Memory B cell (primary cell): Measurements from ENCODE around the gene GAS7.

Experiments used
- ATAC-seq: fragments of 150-1000 bp; cut with Tn5 transposase; 2 replicates; pipeline ENCODE4 v1.10.0; 2021; ENCODE audit warnings: low read depth, mild to moderate bottlenecking, moderate library complexity
- DNase-seq, 2 donors: peaks; one replicate each; pipeline ENCODE4 v3.0.0; 2022; ENCODE audit warnings: low spot score in 2 of 2
- H3K27ac Mint-ChIP-seq: one replicate; pipeline ENCODE4 v1.8.0; 2022; ENCODE audit warnings: mild to moderate bottlenecking, moderate library complexity, mixed read lengths
- H3K27me3 Mint-ChIP-seq: one replicate; pipeline ENCODE4 v1.8.0; 2022; ENCODE audit warnings: mixed read lengths
- H3K36me3 Mint-ChIP-seq: one replicate; pipeline ENCODE4 v1.8.0; 2022; ENCODE audit warnings: mild to moderate bottlenecking, mixed read lengths
- H3K4me1 Mint-ChIP-seq: one replicate; pipeline ENCODE4 v1.8.0; 2022; ENCODE audit warnings: mixed read lengths
- H3K4me3 Mint-ChIP-seq: one replicate; pipeline ENCODE4 v1.8.0; 2022; ENCODE audit warnings: mild to moderate bottlenecking, moderate library complexity, mixed read lengths
- H3K9me3 Mint-ChIP-seq: one replicate; pipeline ENCODE4 v1.8.0; 2022; ENCODE audit warnings: mixed read lengths

The GAS7 gene

DNA sequence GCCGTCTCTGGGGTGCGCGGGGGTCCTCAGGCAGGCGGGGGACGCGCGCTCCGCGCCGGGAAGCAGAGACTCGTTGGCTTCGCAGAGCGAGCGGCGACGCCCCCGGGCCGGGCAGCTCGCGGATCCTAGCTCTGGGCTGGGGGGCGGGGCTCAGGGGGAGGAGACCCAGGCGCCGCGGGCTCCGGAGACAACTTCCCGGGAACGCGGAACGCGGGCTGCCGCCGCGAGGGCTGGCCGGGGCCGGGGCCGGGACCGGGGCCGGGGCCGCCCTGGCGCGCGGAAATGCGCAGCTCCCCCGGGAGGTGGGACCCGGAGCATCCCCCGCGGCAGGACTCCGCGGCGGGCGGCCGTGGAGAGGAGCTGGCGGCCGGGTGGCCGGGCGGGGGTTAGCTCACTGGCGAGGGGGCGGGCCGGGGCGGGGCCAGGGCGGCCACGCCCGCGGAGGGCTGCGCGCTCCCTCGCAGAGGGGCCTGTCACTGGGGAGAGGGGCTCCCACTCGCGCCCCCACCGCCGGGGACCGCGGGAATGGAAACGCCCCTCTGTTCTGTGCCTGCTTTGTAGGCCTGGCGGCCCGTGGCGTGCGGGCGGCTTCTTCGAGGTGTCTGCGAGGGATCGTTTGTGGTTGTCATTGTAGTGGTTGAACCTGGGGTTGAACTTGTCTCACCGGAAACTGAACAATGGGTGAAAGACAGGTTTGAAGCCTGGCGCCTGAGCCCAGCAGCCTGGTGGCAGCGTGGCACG, at the start of gene GAS7:
TSS of gene GAS7 (minus strand) at position 98 of the 741 bp plus-strand sequence.
- Mint-ChIP-seq H3K9me3 (peaks cover under 1% of the 10 kb centered on the region), H3K27me3 (peaks cover 12% of the 10 kb centered on the region), H3K4me3 (peak within 1 kb of the TSS; percentile 60), H3K36me3 (no peaks in the 10 kb centered on the region), H3K4me1 (no peaks in the 10 kb centered on the region), H3K27ac (no peak within 1 kb of the TSS)
- peak; percentile 53 for ATAC-seq
- peak in 1 of 2 donors; percentile 19 for DNase-seq

DNA sequence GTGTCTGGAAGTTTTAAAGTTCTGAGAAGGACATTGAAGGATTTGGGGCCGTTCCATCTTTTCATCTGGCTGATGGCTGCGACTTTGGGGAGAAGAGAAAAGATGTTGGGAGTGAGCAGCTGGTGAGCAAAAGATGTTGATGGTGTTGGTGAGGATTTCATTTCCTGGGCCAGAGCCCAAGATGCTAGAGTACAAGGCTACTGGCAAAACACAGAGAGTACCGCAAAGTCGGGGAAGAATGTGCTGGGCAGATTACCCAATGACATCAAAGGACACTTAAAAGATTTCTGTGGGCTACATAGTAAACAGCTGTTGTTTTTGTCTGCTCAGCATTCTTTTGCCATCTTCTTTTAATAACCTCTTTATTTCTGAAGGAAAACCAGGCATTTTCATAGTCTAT, 49.4 kb upstream of the GAS7 start:
- no peak overlapping the region for H3K4me3 Mint-ChIP-seq
- no peak overlapping the region for H3K27ac Mint-ChIP-seq
- H3K4me1 Mint-ChIP-seq = peaks cover 5% of the 10 kb centered on the region
- H3K27me3 Mint-ChIP-seq = no peaks in the 10 kb centered on the region
- peaks cover 5% of the 10 kb centered on the region for H3K9me3 Mint-ChIP-seq
- H3K36me3 Mint-ChIP-seq = no peaks in the 10 kb centered on the region
- no peak for DNase-seq
- ATAC-seq = no peak

DNA sequence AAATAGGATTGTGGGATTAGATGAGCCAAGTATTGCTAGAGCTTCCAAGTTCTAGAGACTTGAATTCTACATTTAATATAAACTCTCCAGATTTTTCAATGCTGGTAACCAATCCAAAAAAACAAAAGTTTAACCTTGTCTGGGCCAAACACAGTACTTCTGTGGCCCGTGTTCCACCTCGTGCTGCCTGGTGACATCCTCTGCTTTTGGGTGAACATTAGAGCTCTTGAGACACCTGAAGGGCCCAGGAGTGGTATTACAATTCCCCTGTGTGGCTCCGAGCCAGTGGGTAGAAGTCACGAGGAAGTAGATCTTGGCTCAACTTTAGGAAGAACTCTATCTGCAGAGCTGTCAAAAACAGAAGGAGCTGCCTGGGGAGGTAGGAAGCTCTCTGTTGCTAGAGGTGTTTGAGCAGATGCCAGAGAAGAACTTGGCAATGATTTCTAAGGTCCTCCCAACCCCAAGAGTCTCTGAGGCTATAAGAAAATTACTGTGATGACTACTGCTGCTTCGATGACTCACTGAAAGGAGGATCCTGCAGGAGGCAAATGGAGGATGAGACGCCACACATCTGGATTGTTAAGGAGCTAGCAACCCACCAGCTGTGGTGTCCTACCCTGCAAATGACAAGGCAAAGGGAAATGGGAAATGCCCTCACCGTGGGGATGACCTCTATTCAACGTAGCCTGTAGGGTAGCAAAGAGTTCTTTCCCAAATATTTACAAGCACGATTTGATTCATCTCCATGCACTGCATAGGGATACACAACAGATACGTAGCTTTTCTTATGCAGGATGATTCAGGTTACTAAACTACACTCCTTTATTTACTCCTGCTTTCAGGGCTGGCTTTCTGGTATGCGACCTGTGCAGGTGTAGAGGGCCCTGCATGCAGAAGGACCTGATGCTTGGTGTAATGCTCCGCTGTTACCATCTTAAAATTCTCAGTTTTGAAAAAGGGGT, 45.8 kb upstream of the GAS7 start:
- H3K27ac Mint-ChIP-seq = no peak overlapping the region
- DNase-seq (no peak), ATAC-seq (no peak)
- H3K4me3 Mint-ChIP-seq = no peak overlapping the region
- no peaks in the 10 kb centered on the region for H3K36me3 Mint-ChIP-seq
- peaks cover 6% of the 10 kb centered on the region for H3K9me3 Mint-ChIP-seq
- no peaks in the 10 kb centered on the region for H3K4me1 Mint-ChIP-seq
- H3K27me3 Mint-ChIP-seq = no peaks in the 10 kb centered on the region

DNA sequence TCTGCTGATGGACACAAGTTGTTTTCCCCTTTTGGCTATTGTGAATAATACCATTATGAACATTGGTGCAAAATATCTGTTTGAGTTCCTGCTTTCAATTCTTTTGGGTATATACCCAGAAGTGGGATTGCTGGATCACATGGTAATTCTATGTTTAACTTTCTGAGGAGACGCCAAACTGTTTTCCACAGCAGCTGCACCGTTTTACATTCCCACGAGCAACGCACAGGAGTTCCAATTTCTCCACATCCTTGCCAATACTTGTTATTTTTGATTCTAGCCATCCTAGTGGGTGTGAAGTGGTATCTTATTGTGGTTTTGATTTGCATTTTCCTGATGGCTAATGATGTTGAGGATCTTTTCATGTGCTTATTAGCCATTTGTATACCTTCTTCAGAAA, 43.4 kb upstream of the GAS7 start:
- no peak overlapping the region for H3K27ac Mint-ChIP-seq
- H3K27me3 Mint-ChIP-seq = no peaks in the 10 kb centered on the region
- peaks cover 5% of the 10 kb centered on the region for H3K9me3 Mint-ChIP-seq
- H3K4me1 Mint-ChIP-seq = no peaks in the 10 kb centered on the region
- H3K4me3 Mint-ChIP-seq = no peak overlapping the region
- H3K36me3 Mint-ChIP-seq = no peaks in the 10 kb centered on the region
- ATAC-seq (no peak), DNase-seq (no peak)

DNA sequence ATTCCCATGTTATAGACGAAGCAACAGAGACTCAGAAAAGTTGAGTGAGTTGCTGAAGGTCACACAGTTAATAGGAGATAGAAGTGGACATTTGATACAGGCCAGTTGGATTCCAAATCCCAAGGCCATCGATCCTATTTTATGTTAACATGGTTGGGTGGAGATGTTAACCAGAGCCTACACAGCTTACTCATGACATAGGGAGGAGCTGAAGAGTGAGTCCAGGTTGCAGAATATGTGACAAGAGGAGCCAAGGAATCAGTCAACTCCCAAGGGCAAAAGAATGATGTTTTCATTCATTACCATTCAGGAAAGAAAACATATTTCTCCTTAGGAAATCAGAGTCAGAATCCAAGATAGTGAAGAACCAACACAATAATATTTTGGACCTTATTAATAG, 40.3 kb upstream of the GAS7 start:
- DNase-seq (no peak), ATAC-seq (no peak)
- H3K9me3 Mint-ChIP-seq = peaks cover 5% of the 10 kb centered on the region
- no peak overlapping the region for H3K27ac Mint-ChIP-seq
- H3K4me1 Mint-ChIP-seq = no peaks in the 10 kb centered on the region
- no peaks in the 10 kb centered on the region for H3K27me3 Mint-ChIP-seq
- no peaks in the 10 kb centered on the region for H3K36me3 Mint-ChIP-seq
- no peak overlapping the region for H3K4me3 Mint-ChIP-seq

DNA sequence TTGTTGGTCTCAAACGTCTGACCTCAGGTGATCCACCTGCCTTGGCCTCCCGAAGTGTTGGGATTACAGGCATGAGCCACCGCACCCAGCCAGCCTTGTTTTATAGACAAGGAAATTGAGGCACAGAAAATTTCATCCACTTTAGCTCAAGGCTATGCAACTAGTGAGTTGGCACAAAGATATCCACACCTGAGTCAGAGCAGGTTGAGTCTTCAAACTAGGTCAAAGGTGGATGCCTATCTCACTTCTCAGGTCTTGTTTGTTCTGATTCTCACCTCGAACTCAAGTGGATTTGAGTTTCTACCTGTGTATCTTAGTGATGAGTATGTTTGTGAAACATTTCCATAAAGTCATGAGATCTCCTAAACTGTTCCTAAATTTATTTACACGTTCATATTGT, 35.6 kb upstream of the GAS7 start:
- DNase-seq (no peak), ATAC-seq (no peak)
- no peak overlapping the region for H3K4me3 Mint-ChIP-seq
- H3K9me3 Mint-ChIP-seq = peaks cover 2% of the 10 kb centered on the region
- H3K27me3 Mint-ChIP-seq = peaks cover 3% of the 10 kb centered on the region
- no peaks in the 10 kb centered on the region for H3K4me1 Mint-ChIP-seq
- H3K36me3 Mint-ChIP-seq = no peaks in the 10 kb centered on the region
- H3K27ac Mint-ChIP-seq = no peak overlapping the region

DNA sequence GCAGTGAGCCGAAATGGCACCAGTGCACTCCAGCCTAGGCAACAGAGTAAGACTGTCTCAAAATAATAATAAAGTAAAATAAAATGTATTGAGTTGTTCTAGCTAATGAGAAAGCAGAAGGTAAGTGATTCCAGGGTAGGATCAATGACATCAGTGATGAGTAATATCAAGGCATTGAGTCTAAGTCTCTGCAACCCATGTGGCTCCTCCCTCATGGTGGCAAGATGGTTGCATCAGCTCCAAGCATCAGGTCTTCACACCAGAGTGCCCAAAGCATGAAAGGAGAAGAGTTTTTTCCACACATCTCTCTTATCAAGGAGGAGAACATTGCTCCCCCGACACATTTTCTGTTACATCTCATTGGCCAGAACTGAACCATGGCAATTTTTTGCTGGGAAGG, 34.8 kb upstream of the GAS7 start:
- Mint-ChIP-seq H3K4me3 (no peak overlapping the region), H3K4me1 (no peaks in the 10 kb centered on the region), H3K9me3 (peaks cover 2% of the 10 kb centered on the region), H3K27me3 (peaks cover 3% of the 10 kb centered on the region), H3K36me3 (no peaks in the 10 kb centered on the region), H3K27ac (no peak overlapping the region)
- DNase-seq (no peak), ATAC-seq (no peak)

DNA sequence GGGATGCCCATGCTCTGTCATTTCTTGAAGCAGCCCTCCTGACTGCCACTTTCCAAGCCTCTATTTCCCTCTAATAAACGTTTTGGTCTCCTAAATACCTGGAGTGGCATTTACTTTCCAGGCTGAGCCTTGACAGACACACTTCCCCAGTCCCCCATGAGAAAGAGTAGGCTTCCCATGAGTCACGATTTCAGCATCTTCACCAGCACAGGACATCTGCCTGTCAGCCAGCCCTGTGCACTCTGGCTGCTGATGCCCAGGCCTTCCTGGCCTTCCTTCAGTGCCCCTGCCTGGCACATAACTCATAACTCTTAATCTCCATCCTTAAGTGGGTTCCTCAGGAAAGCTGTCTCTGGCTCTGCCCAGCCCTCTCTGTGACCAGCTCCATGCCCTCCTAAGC, 30.8 kb upstream of the GAS7 start:
- H3K4me1 Mint-ChIP-seq = no peaks in the 10 kb centered on the region
- H3K4me3 Mint-ChIP-seq = no peak overlapping the region
- no peaks in the 10 kb centered on the region for H3K36me3 Mint-ChIP-seq
- H3K27me3 Mint-ChIP-seq = peaks cover 3% of the 10 kb centered on the region
- ATAC-seq (no peak), DNase-seq (no peak)
- H3K27ac Mint-ChIP-seq = no peak overlapping the region
- H3K9me3 Mint-ChIP-seq = no peaks in the 10 kb centered on the region

DNA sequence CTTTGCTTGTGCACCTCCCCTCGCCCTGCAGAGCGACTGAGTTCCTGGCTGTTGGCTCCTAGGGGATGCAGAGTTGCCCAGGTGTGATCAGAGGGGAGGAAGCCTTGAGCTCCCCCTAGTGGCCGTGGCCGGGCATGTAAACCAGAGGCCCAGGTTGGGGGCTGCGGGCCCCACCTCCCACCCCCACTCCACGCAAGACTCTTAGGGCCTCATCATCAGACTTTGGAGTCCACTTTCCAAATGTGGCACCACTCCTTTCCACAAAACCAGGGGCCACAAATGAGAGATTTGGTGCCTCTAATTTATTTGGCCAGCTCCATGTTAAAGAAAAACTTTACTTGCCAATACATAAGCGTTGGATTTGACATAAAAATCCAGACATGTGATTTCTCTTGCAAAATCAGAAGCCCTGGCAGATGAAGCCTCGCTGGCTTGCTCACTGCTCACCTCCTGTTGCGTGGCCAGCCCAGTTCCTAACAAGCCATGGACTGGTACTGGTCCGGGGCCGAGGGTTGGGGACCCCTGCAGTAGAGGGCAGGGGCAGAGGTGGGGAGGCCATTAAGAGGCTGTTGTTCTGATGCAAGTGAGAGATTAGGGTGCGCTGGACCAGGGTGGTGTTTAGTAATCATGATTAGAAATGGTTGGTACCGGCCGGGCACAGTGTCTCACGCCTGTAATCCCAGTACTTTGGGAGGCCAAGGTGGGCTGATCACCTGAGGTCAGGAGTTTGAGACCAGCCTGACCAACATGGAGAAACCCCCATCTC, 28.7 kb upstream of the GAS7 start:
- Mint-ChIP-seq H3K27ac (no peak overlapping the region), H3K9me3 (peaks cover 2% of the 10 kb centered on the region), H3K4me1 (no peaks in the 10 kb centered on the region), H3K36me3 (no peaks in the 10 kb centered on the region), H3K4me3 (no peak overlapping the region), H3K27me3 (peaks cover 3% of the 10 kb centered on the region)
- DNase-seq (peak; percentile 29 to 46), ATAC-seq (peak; percentile 37)

DNA sequence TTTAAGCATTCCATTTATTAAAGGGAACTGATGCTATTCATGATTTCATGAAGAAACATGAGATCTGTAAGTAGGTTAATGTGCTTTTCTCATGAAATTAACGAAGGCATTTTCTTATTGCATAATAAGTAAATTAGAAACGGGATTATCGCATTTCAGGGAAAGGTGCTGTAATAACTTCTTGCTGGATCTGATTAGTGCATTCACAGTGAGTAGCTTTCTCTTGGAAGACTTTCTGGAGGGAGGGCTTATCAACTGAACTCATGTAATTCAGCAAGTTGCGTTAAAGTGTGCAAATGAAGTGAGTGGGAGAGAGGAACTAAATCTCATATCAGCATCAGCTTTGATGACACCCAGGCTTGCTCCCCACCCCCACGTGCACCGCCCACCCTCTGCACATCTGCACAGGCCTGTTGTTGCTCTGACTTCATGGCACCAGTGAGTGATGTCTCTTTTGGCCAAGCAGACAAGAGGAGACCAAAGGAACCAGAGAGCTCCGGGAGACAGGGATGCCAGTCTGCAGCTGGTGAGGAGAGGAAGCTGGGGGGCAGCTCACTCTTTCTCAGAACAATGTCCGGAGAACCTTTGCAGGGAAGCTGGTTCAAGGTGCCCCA, 26.3 kb upstream of the GAS7 start:
- Mint-ChIP-seq H3K27ac (no peak overlapping the region), H3K9me3 (peaks cover 2% of the 10 kb centered on the region), H3K4me1 (no peaks in the 10 kb centered on the region), H3K27me3 (peaks cover 3% of the 10 kb centered on the region), H3K4me3 (no peak overlapping the region), H3K36me3 (no peaks in the 10 kb centered on the region)
- ATAC-seq = no peak
- no peak for DNase-seq

DNA sequence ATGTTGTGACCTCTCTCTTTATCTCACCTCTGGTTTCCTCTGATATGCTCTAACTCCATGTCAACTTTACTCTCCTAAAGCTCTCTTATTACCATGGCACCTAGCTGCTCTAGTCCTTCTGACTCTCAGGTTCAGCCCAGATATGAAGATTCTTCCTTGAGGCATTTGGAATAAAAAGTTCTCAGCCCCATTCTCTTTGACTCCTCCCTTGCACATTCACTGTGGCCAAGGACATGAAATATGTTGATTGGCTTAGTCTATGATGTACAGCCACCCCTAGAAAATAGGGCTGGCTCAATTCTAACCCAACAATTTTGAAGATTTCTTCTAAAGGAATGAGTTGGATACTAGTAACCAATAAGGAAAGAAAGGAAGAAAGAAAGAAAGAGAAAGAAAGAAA, 20.8 kb upstream of the GAS7 start:
- no peak overlapping the region for H3K4me3 Mint-ChIP-seq
- H3K27ac Mint-ChIP-seq = no peak overlapping the region
- peaks cover 3% of the 10 kb centered on the region for H3K36me3 Mint-ChIP-seq
- peaks cover 7% of the 10 kb centered on the region for H3K9me3 Mint-ChIP-seq
- no peaks in the 10 kb centered on the region for H3K27me3 Mint-ChIP-seq
- ATAC-seq = no peak
- H3K4me1 Mint-ChIP-seq = no peaks in the 10 kb centered on the region
- no peak for DNase-seq

DNA sequence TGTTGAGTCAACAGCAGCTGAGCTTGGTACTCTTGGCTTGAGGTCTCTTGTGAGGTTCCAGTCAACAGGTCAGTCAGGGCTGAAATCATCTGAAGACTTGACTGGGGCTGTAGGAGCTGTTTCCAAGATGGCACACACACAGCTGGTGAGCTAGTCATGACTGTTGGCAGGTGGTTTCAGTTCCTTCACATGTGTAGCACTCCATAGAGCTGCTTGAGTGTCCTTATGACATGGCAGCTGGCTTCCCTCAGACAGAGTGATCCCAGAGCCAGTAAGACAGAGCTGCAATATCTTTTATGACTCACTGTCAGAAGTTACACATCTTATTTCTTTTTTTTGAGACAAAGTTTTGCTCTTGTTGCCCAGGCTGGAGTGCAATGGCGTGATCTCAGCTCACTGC, 19.5 kb upstream of the GAS7 start:
- H3K4me1 Mint-ChIP-seq = no peaks in the 10 kb centered on the region
- H3K36me3 Mint-ChIP-seq = peaks cover 3% of the 10 kb centered on the region
- peaks cover 5% of the 10 kb centered on the region for H3K9me3 Mint-ChIP-seq
- DNase-seq (no peak), ATAC-seq (no peak)
- no peak overlapping the region for H3K27ac Mint-ChIP-seq
- H3K27me3 Mint-ChIP-seq = no peaks in the 10 kb centered on the region
- H3K4me3 Mint-ChIP-seq = no peak overlapping the region

DNA sequence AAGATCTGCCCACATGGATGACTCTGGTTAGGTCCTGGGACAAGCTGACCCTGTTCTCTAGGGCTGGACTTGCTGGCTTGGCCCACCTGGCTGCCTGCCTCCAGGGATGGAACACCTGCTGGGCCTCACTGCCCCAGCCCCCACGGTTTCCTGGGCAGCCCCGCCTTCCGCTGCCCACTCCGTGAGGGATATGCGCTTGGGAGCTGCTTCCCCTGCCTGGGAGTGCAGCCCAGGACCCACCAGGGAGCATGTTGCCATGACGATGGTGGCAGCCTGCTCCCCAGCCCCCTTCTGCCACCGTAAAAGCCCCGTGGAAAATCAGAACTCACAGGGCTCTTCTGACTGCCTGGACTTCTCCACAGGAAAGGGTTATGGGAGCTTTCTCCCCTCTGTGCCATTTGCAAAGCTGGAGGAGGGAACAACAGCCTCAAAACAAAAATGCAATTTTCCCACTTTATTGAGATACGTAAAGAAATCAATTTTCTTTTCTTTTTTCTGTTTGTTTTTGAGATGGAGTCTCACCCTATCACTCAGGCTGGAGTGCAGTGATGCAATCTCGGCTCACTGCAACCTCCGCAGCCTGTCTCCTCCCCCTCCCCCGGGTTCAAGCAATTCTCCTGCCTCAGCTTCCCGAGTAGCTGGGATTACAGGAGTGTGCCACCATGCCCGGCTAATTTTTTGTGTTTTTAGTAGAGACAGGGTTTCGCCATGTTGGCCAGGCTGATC, 18.0 kb upstream of the GAS7 start:
- no peaks in the 10 kb centered on the region for H3K27me3 Mint-ChIP-seq
- no peak for DNase-seq
- ATAC-seq = no peak
- peaks cover 5% of the 10 kb centered on the region for H3K9me3 Mint-ChIP-seq
- no peak overlapping the region for H3K27ac Mint-ChIP-seq
- no peak overlapping the region for H3K4me3 Mint-ChIP-seq
- H3K4me1 Mint-ChIP-seq = no peaks in the 10 kb centered on the region
- peaks cover 3% of the 10 kb centered on the region for H3K36me3 Mint-ChIP-seq
